ENCODE measurements around the gene FKBP7. TPM values are rescaled to one million over a fixed set of nuclear protein-coding genes. Genes with fewer than 3 reads are reported as not detected.
A peak's percentile ranks its signal among the peaks of the same experiment; 100 is the strongest.

FKBP7 gene
- polyA plus RNA-seq, 1 donor (not counting 4 experiments of a cell fraction or from before 2014, with no cell fraction given), result 2.4 TPM

DNA sequence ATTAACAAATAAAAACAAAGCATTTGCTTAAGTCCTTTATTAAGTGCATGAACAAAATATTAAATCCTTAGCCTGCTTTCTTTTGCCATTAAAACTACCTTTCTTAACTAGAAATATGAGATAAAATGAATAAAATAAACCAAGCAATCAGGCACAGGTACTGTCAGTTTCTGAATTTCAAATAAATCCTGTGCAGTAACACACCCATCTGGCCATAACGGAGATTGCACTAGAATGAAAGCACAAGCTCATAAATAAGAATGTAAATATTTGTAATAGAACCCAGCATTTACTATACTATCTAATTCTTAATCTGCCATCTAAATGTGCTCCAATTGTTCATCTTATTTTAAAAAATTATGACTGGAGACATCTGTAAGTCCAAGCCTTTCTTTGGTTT is 59.3 kb downstream of the FKBP7 start:
- no peaks in the 10 kb centered on the region for H3K27me3 ChIP-seq (ENCODE audit: control insufficient read depth, extremely low read depth, insufficient read depth, low read length)
- no peaks in the 10 kb centered on the region for H3K9me1 ChIP-seq (ENCODE audit: control insufficient read depth, extremely low read depth, insufficient read depth, low read length)

DNA sequence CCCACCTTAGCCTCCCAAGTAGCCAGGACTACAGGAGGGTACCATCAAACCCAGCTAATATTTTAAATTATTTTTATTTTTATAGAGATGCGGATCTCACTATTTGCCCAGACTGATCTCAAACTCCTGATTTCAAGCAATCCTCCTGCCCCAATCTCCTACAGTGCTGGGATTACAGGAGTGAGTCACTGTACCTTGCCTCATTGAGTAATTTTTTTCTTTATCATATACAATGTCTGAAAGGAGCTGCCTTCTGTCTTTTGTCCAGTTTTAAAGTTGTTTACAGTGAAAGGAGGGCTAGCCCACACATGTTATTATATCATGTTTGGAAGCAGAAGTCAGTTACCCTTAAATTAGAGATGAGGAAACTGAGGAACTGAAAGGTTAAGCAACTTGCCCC is 60.0 kb downstream of the FKBP7 start:
- Histone ChIP-seq H4K20me1 (ENCODE audit: control insufficient read depth, extremely low read depth, insufficient read depth, low read length) (no peaks in the 10 kb centered on the region), H3K79me2 (ENCODE audit: control insufficient read depth, insufficient read depth, low read length) (peaks cover 9% of the 10 kb centered on the region), H3K4me2 (ENCODE audit: control insufficient read depth, extremely low read depth, insufficient read depth, low read depth, low read length) (peak overlapping the region; percentile 58), H3K9ac (ENCODE audit: control insufficient read depth, extremely low read depth, insufficient read depth, low read length) (no peak overlapping the region), H3K27ac (ENCODE audit: control insufficient read depth, insufficient read depth, low read length) (peak overlapping the region; percentile 62), H3K9me1 (ENCODE audit: control insufficient read depth, extremely low read depth, insufficient read depth, low read length) (no peaks in the 10 kb centered on the region), H3K27me3 (ENCODE audit: control insufficient read depth, extremely low read depth, insufficient read depth, low read length) (no peaks in the 10 kb centered on the region), H3K4me1 (ENCODE audit: control insufficient read depth, extremely low read depth, insufficient read depth, low read length) (peaks cover 41% of the 10 kb centered on the region), H3K9me3 (ENCODE audit: control insufficient read depth, low read depth, low read length) (no peaks in the 10 kb centered on the region), H2AFZ (ENCODE audit: control insufficient read depth, low read length) (peak overlapping the region; percentile 65), H3K36me3 (ENCODE audit: control insufficient read depth in 2 of 2, extremely low read depth in 1 of 2, insufficient read depth in 2 of 2, low read length in 2 of 2) (peaks cover 0 to 6% of the 10 kb centered on the region in 2 experiments), H3K4me3 (ENCODE audit: control insufficient read depth in 2 of 3, extremely low read depth in 1 of 3, insufficient read depth in 2 of 3, low read depth in 1 of 3, low read length in 3 of 3) (peak overlapping the region in 1 of 3 experiments; percentile 9)
- dilution Hi-C loops (cut with MboI; ENCODE audit: extremely low pct_ligation_motif_present, low sequenced_read_pairs), result no loop called here
- DNase-seq (ENCODE audit: low read depth, low spot score) (no peak), FAIRE-seq (no peak)
- TF ChIP-seq, protein P1, sequence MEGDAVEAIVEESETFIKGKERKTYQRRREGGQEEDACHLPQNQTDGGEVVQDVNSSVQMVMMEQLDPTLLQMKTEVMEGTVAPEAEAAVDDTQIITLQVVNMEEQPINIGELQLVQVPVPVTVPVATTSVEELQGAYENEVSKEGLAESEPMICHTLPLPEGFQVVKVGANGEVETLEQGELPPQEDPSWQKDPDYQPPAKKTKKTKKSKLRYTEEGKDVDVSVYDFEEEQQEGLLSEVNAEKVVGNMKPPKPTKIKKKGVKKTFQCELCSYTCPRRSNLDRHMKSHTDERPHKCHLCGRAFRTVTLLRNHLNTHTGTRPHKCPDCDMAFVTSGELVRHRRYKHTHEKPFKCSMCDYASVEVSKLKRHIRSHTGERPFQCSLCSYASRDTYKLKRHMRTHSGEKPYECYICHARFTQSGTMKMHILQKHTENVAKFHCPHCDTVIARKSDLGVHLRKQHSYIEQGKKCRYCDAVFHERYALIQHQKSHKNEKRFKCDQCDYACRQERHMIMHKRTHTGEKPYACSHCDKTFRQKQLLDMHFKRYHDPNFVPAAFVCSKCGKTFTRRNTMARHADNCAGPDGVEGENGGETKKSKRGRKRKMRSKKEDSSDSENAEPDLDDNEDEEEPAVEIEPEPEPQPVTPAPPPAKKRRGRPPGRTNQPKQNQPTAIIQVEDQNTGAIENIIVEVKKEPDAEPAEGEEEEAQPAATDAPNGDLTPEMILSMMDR (optimal IDR thresholded peaks at IDR 0.05 in 1 of 3, IDR thresholded peaks at IDR 0.05 in 1 of 3, conservative IDR thresholded peaks at IDR 0.05 in 1 of 3; ENCODE audit: extremely low read depth in 1 of 3, insufficient read depth in 2 of 3, low read length in 3 of 3), result no peak
- TF ChIP-seq EZH2 (IDR thresholded peaks at IDR 0.05; ENCODE audit: low read length), result no peak

More for the DNA sequence above, 59.3 kb downstream of the FKBP7 start:
- Histone ChIP-seq H4K20me1 (ENCODE audit: control insufficient read depth, extremely low read depth, insufficient read depth, low read length) (no peaks in the 10 kb centered on the region), H3K9ac (ENCODE audit: control insufficient read depth, extremely low read depth, insufficient read depth, low read length) (no peak overlapping the region), H3K4me2 (ENCODE audit: control insufficient read depth, extremely low read depth, insufficient read depth, low read depth, low read length) (no peak overlapping the region), H3K27ac (ENCODE audit: control insufficient read depth, insufficient read depth, low read length) (peak overlapping the region; percentile 62), H3K9me3 (ENCODE audit: control insufficient read depth, low read depth, low read length) (no peaks in the 10 kb centered on the region), H3K79me2 (ENCODE audit: control insufficient read depth, insufficient read depth, low read length) (peaks cover 9% of the 10 kb centered on the region), H3K4me1 (ENCODE audit: control insufficient read depth, extremely low read depth, insufficient read depth, low read length) (peaks cover 41% of the 10 kb centered on the region), H2AFZ (ENCODE audit: control insufficient read depth, low read length) (no peak overlapping the region), H3K4me3 (ENCODE audit: control insufficient read depth in 2 of 3, extremely low read depth in 1 of 3, insufficient read depth in 2 of 3, low read depth in 1 of 3, low read length in 3 of 3) (no peak overlapping the region), H3K36me3 (ENCODE audit: control insufficient read depth in 2 of 2, extremely low read depth in 1 of 2, insufficient read depth in 2 of 2, low read length in 2 of 2) (peaks cover 0 to 6% of the 10 kb centered on the region in 2 experiments)
- no peak for FAIRE-seq
- no peak for TF ChIP-seq EZH2 (IDR thresholded peaks at IDR 0.05; ENCODE audit: low read length)
- TF ChIP-seq, protein P1 (optimal IDR thresholded peaks at IDR 0.05 in 1 of 3, IDR thresholded peaks at IDR 0.05 in 1 of 3, conservative IDR thresholded peaks at IDR 0.05 in 1 of 3; ENCODE audit: extremely low read depth in 1 of 3, insufficient read depth in 2 of 3, low read length in 3 of 3), result peak in 1 of 3 experiments; percentile 19
- dilution Hi-C loops (cut with MboI; ENCODE audit: extremely low pct_ligation_motif_present, low sequenced_read_pairs), result no loop called here
- DNase-seq (ENCODE audit: low read depth, low spot score), result no peak
